Measurements from ENCODE around the gene MYH7B.

- TF ChIP-seq CTCF (conservative IDR thresholded peaks at IDR 0.05; ENCODE audit: low read depth in 2 of 2), result peak; percentile 16 to 66; a peak in 2 of 4 replicates
- TF ChIP-seq EZH2 (IDR thresholded peaks at IDR 0.05; ENCODE audit: low read depth, unreplicated experiment), result no peak
- TF ChIP-seq CREB1 (CRISPR knock-in tag; IDR thresholded peaks at IDR 0.05; ENCODE audit: low read depth), result no peak
- TF ChIP-seq STAT1 (IDR thresholded peaks at IDR 0.05; ENCODE audit: unreplicated experiment), result no peak
- no peak for TF ChIP-seq EZH2phosphoT487 (IDR thresholded peaks at IDR 0.05; ENCODE audit: unreplicated experiment)
These were observed 42.8 kb downstream of the MYH7B start for GRCh38 chr20:34998331-34998950.

All from GM23338 (cell line).